Thyroid gland (tissue), 4 donors: ENCODE measurements around the gene BPIFB4.

ENCODE experiments used
- POLR2A ChIP-seq, 2 donors: fragments of 450-650 bp; IDR thresholded peaks; one replicate each; pipeline ENCODE4 v1.6.1; 2017; ENCODE audit warnings: antibody characterized with exemption in 2 of 2, mild to moderate bottlenecking in 2 of 2, moderate library complexity in 1 of 2
- TF ChIP-seq, protein P1 (sequence below), 6 experiments: fragments of 200-600 bp in 3 of 6; fragments of 450-650 bp in 3 of 6; sonication (generic) in 3 of 6; IDR thresholded peaks; one replicate each; pipeline ENCODE4 v1.5.1; 2016 to 2019; ENCODE audit warnings: antibody characterized with exemption in 6 of 6, mild to moderate bottlenecking in 2 of 6, inconsistent platforms in 1 of 6, moderate library complexity in 1 of 6

DNA sequence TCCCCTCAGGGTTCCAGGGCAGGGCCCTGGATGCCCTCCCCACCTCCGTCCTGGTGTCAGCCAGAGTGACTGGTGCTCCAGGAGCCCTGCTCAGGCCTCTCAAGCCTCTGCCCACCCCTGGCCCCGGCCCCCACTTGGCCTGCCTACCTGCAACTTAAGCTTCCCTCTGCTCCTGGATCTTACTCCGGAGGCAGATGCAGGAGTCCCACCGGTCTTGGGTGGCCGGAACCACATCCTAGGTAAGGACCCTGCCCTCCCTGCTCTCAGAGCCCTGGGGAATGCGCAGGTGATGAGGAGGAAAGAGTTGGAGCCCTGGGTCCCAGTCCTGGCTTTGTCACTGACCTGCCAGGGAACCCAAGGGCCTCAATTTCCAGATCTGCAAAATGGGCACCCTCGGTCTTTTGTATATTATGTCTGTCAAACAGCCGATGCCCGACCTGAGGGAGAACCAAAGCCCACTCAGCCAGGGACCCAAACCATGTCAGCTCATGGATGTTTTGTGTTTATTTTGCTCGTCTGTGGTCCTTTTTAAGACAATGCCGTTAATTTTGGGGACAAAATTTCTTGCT lies 54.0 kb downstream of the BPIFB4 start:
- TF ChIP-seq, protein P1, sequence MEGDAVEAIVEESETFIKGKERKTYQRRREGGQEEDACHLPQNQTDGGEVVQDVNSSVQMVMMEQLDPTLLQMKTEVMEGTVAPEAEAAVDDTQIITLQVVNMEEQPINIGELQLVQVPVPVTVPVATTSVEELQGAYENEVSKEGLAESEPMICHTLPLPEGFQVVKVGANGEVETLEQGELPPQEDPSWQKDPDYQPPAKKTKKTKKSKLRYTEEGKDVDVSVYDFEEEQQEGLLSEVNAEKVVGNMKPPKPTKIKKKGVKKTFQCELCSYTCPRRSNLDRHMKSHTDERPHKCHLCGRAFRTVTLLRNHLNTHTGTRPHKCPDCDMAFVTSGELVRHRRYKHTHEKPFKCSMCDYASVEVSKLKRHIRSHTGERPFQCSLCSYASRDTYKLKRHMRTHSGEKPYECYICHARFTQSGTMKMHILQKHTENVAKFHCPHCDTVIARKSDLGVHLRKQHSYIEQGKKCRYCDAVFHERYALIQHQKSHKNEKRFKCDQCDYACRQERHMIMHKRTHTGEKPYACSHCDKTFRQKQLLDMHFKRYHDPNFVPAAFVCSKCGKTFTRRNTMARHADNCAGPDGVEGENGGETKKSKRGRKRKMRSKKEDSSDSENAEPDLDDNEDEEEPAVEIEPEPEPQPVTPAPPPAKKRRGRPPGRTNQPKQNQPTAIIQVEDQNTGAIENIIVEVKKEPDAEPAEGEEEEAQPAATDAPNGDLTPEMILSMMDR (IDR thresholded peaks at IDR 0.05), result no peak
- TF ChIP-seq POLR2A (IDR thresholded peaks at IDR 0.05), result no peak
